GM12872 (cell line): ENCODE data around the gene RPGR.

Experiments used
- CTCF ChIP-seq: IDR thresholded peaks from 3 replicates; pipeline ENCODE4 v1.5.1; 2011; ENCODE audit warnings: low read depth, mild to moderate bottlenecking, low read length, moderate library complexity; ENCODE audit not compliant: insufficient read depth

RPGR gene

GRCh38 chrX:38277136-38277535 is 50.2 kb downstream of the RPGR start:
- no peak for TF ChIP-seq CTCF

GRCh38 chrX:38276089-38276488 is 51.2 kb downstream of the RPGR start:
- no peak for TF ChIP-seq CTCF

- no peak for TF ChIP-seq CTCF
Measured at GRCh38 chrX:38275615-38276014, 51.7 kb downstream of the RPGR start.

GRCh38 chrX:38273453-38273852 is 53.9 kb downstream of the RPGR start:
- no peak for TF ChIP-seq CTCF

- TF ChIP-seq CTCF, result no peak
Measured at GRCh38 chrX:38271154-38271716, 56.1 kb downstream of the RPGR start.

- no peak for TF ChIP-seq CTCF
Measured at GRCh38 chrX:38268011-38268410, 59.3 kb downstream of the RPGR start.

- no peak for TF ChIP-seq CTCF
Measured at GRCh38 chrX:38262715-38263620, 64.3 kb downstream of the RPGR start.
